IMR-90 (cell line): Measurements from ENCODE around the gene TCAP. TPM values are rescaled to one million over a fixed set of nuclear protein-coding genes. Genes with fewer than 3 reads are reported as not detected.
A peak's percentile ranks its signal among the peaks of the same experiment; 100 is the strongest.

Experiments
- ATAC-seq: fragments of 200-7000 bp; cut with Tn5 transposase; 2 replicates; pipeline ENCODE4 v1.9.1; 2020; ENCODE audit warnings: low read depth, mild to moderate bottlenecking, moderate library complexity
- BruUV-seq: library from RNA; stranded (reverse); fragments of 400-500 nt; replicated peaks from 2 replicates; lab custom pipeline; 2021; lab: Mats Ljungman, UMichigan
- CTCF ChIA-PET: fragments of 300-600 bp; formaldehyde crosslinking; extraction: SDS; loops from one replicate; lab custom pipeline; 2021; ENCODE audit warnings: antibody characterized with exemption; lab: Yijun Ruan, JAX
- POLR2A ChIA-PET: fragments of 300-600 bp; sonication (Branson Sonifier 250); formaldehyde crosslinking; loops from one replicate; lab custom pipeline; 2022; ENCODE audit warnings: antibody characterized with exemption; ENCODE audit not compliant: unreplicated experiment; lab: Charles Lee
- DNase-seq: peaks from one replicate; pipeline ENCODE4 v3.0.0; 2013
- H2AFZ ChIP-seq: replicated peaks from 2 replicates; pipeline ENCODE3; 2013; ENCODE audit warnings: low read length, mild to moderate bottlenecking; ENCODE audit not compliant: poor library complexity
- H2AK5ac ChIP-seq: 2 replicates; pipeline ENCODE4 v1.6.1; 2013; ENCODE audit warnings: low read depth, low read length, inconsistent platforms
- H2AK9ac ChIP-seq: replicated peaks from 2 replicates; pipeline ENCODE3; 2013; ENCODE audit warnings: mild to moderate bottlenecking, low read depth, low read length, moderate library complexity; ENCODE audit not compliant: poor library complexity
- H2BK120ac ChIP-seq: 2 replicates; pipeline ENCODE4 v1.6.1; 2013; ENCODE audit warnings: low read depth, low read length, inconsistent platforms
- H2BK15ac ChIP-seq: 3 replicates; pipeline ENCODE4 v1.6.1; 2013; ENCODE audit warnings: low read depth, low read length, inconsistent platforms
- H2BK20ac ChIP-seq: 2 replicates; pipeline ENCODE4 v1.6.1; 2013; ENCODE audit warnings: low read depth, mild to moderate bottlenecking, inconsistent platforms, low read length, moderate library complexity
- H2BK5ac ChIP-seq: 2 replicates; pipeline ENCODE4 v1.6.1; 2013; ENCODE audit warnings: mild to moderate bottlenecking, low read depth, low read length, inconsistent platforms; ENCODE audit not compliant: poor library complexity, severe bottlenecking
- H3K14ac ChIP-seq: replicated peaks from 2 replicates; pipeline ENCODE4 v1.6.1; 2013; ENCODE audit warnings: low read depth, low read length, inconsistent platforms
- H3K18ac ChIP-seq: 2 replicates; pipeline ENCODE4 v1.6.1; 2013; ENCODE audit warnings: low read depth, low read length, control low read depth
- H3K23ac ChIP-seq: 2 replicates; pipeline ENCODE4 v1.6.1; 2013; ENCODE audit warnings: low read depth, low read length, inconsistent platforms
- H3K27ac ChIP-seq: 2 replicates; pipeline ENCODE4 v1.5.1; 2013; ENCODE audit warnings: mild to moderate bottlenecking, control low read depth, low read length; ENCODE audit not compliant: insufficient read depth
- H3K27me3 ChIP-seq: 2 replicates; pipeline ENCODE4 v1.6.1; 2013; ENCODE audit warnings: low read length; ENCODE audit not compliant: control insufficient read depth, insufficient read depth
- H3K36me3 ChIP-seq: 2 replicates; pipeline ENCODE4 v1.6.1; 2013; ENCODE audit warnings: low read length, mixed read lengths; ENCODE audit not compliant: control insufficient read depth, insufficient read depth
- H3K4ac ChIP-seq: 2 replicates; pipeline ENCODE4 v1.6.1; 2013; ENCODE audit warnings: low read depth, low read length, inconsistent platforms
- H3K4me1 ChIP-seq: 2 replicates; pipeline ENCODE4 v1.6.1; 2013; ENCODE audit warnings: low read length, mixed read lengths; ENCODE audit not compliant: control insufficient read depth, insufficient read depth
- H3K4me2 ChIP-seq: 2 replicates; pipeline ENCODE4 v1.6.1; 2013; ENCODE audit warnings: low read depth, mild to moderate bottlenecking, control low read depth, low read length, moderate library complexity
- H3K4me3 ChIP-seq: 2 replicates; pipeline ENCODE4 v1.5.1; 2013; ENCODE audit warnings: low read depth, mild to moderate bottlenecking, control low read depth, low read length, moderate library complexity; ENCODE audit not compliant: insufficient read depth
- H3K56ac ChIP-seq: 2 replicates; pipeline ENCODE4 v1.6.1; 2013; ENCODE audit warnings: low read length, inconsistent platforms; ENCODE audit not compliant: insufficient read depth; ENCODE audit errors: extremely low read depth
- H3K79me1 ChIP-seq, 2 experiments: 2 replicates each; pipeline ENCODE4 v1.6.1; 2013; ENCODE audit warnings: low read length in 2 of 2, inconsistent platforms in 1 of 2, low read depth in 1 of 2
- H3K9ac ChIP-seq: 2 replicates; pipeline ENCODE4 v1.6.1; 2013; ENCODE audit warnings: low read depth, low read length, control low read depth
- H3K9me1 ChIP-seq: 2 replicates; pipeline ENCODE4 v1.6.1; 2013; ENCODE audit warnings: low read length, inconsistent platforms; ENCODE audit not compliant: insufficient read depth
- H3K9me3 ChIP-seq: 2 replicates; pipeline ENCODE4 v1.6.1; 2013; ENCODE audit warnings: low read length; ENCODE audit not compliant: control insufficient read depth, insufficient read depth
- H4K20me1 ChIP-seq: 2 replicates; pipeline ENCODE4 v1.6.1; 2013; ENCODE audit warnings: low read length, inconsistent platforms; ENCODE audit not compliant: insufficient read depth
- H4K5ac ChIP-seq: 2 replicates; pipeline ENCODE4 v1.6.1; 2013; ENCODE audit warnings: mild to moderate bottlenecking, low read depth, low read length, control low read depth
- H4K8ac ChIP-seq, 2 experiments: 2 replicates each; pipeline ENCODE4 v1.6.1; 2013; ENCODE audit warnings: low read depth in 2 of 2, low read length in 2 of 2, control low read depth in 1 of 2, inconsistent platforms in 1 of 2
- H4K91ac ChIP-seq: 2 replicates; pipeline ENCODE4 v1.6.1; 2013; ENCODE audit warnings: low read depth, low read length, inconsistent platforms; ENCODE audit not compliant: insufficient read depth
- CHD1 ChIP-seq: IDR thresholded peaks from 2 replicates; pipeline ENCODE4 v1.6.1; 2012; ENCODE audit warnings: low read depth, low read length, improper control_type of control experiment
- POLR2A ChIP-seq: IDR thresholded peaks from 2 replicates; pipeline ENCODE4 v1.6.1; 2012; ENCODE audit warnings: mild to moderate bottlenecking, low read depth, low read length
- WGBS, 2 experiments: methylation state at CpG; one replicate each; pipeline versions ENCODE4 v1.1.5 to v1.1.7; 2013; ENCODE audit warnings: missing lambda C conversion rate in 2 of 2; ENCODE audit not compliant: insufficient read length in 1 of 2; ENCODE audit errors: extremely low coverage in 2 of 2; 5-methylcytosine and 5-hydroxymethylcytosine counted together
- dilution Hi-C: fragments of 300-500 bp; cut with HindIII; formaldehyde crosslinking; loops from one replicate; pipeline ENCODE4 v1.14.3; 2018; ENCODE audit warnings: low sequenced_read_pairs; ENCODE audit not compliant: unreplicated experiment
- in situ Hi-C: fragments of 300-500 bp; cut with MboI; formaldehyde crosslinking; loops from 3 replicates; pipeline ENCODE4 v1.14.3; 2019; ENCODE audit warnings: low sequenced_read_pairs, inconsistent platforms, mixed read lengths
- intact Hi-C: fragments of 100-400 bp; cut with micrococcal nuclease; formaldehyde crosslinking; loops from 2 replicates; pipeline ENCODE4 v1.10.0; 2022
- polyA plus RNA-seq, 3 experiments: library from polyadenylated mRNA; depleted of rRNA; stranded (reverse); fragments of >200 nt; gene quantifications; 2 replicates each; pipeline ENCODE4 v1.2.3, GENCODE V29; 2012; ENCODE audit warnings: low replicate concordance in 1 of 3
- total RNA-seq: library from RNA; depleted of rRNA; stranded (reverse); fragments of >200 nt; gene quantifications from 2 replicates; pipeline ENCODE4 v1.2.3, GENCODE V29; 2012

Gene TCAP
- total and polyA plus RNA-seq, 2 of the 4 experiments (the other 2 are of a cell fraction): under 0.01 to 0.21 TPM

- dilution Hi-C loops: no loop called here
- no peak overlapping the region for H4K91ac ChIP-seq
- peak overlapping the region; percentile 72 for H2AK9ac ChIP-seq
- H3K18ac ChIP-seq: no peak overlapping the region
- no peak overlapping the region for H3K27ac ChIP-seq
- H3K79me1 ChIP-seq: peaks cover under 1 to 4% of the 10 kb centered on the region in 2 experiments; a peak in 2 of 4 replicates
- H3K9me3 ChIP-seq: no peaks in the 10 kb centered on the region
- 83% methylated on average over 1 of the region's 5 CpGs; no CpG with 5 or more reads in 1 of the 2 experiments for WGBS, 2 experiments
- no peak overlapping the region for H4K8ac ChIP-seq
- H4K5ac ChIP-seq: no peak overlapping the region
- H2AFZ ChIP-seq: no peak overlapping the region
- H4K20me1 ChIP-seq: no peaks in the 10 kb centered on the region; the same call in none of the 2 replicates
- no peak overlapping the region for H3K23ac ChIP-seq
- peaks cover 4% of the 10 kb centered on the region; the same call in 1 of the 2 replicates for H3K4me1 ChIP-seq
- no TSS peak for BruUV-seq
- TF ChIP-seq CHD1 (no peak), POLR2A (no peak)
- POLR2A ChIA-PET: no interaction called here
- no peak overlapping the region for H3K14ac ChIP-seq
- H2BK15ac ChIP-seq: no peak overlapping the region
- H3K36me3 ChIP-seq: peaks cover 40% of the 10 kb centered on the region
- no peak overlapping the region for H2BK5ac ChIP-seq
- no peak overlapping the region for H3K4me3 ChIP-seq
- no peak for ATAC-seq
- no peak overlapping the region for H2BK120ac ChIP-seq
- no peak overlapping the region for H2BK20ac ChIP-seq
- no peak overlapping the region for H3K4ac ChIP-seq
- no peaks in the 10 kb centered on the region for H3K9me1 ChIP-seq
- no peak for DNase-seq
- CTCF ChIA-PET: no interaction called here
- no peak overlapping the region for H2AK5ac ChIP-seq
- H3K56ac ChIP-seq: no peak overlapping the region
- intact Hi-C loops: no loop called here
- no peaks in the 10 kb centered on the region for H3K27me3 ChIP-seq
- H3K4me2 ChIP-seq: no peak overlapping the region
- no peak overlapping the region for H3K9ac ChIP-seq
- in situ Hi-C loops: no loop called here
Measured at GRCh38 chr17:39660011-39660360, 5.2 kb upstream of the TCAP start.
